ENCODE measurements around the gene RNF112. TPM values are rescaled to one million over a fixed set of nuclear protein-coding genes. Genes with fewer than 3 reads are reported as not detected.

RNF112 gene
- 1 to 10 TPM in 3 of 4 donors, under 1 TPM in 1; 0.54 to 4.2 (median 1.3) TPM for total RNA-seq

GRCh38 chr17:19410875-19411620 is at the start of gene RNF112:
Gene RNF112 (plus strand): TSS chr17:19411232. CDS start chr17:19411409, 177 bp downstream.
- H3K4me3 ChIP-seq (ENCODE audit: low read depth, poor library complexity, severe bottlenecking), result no peak within 1 kb of the TSS
- 38 to 43% methylated on average over 23 of the region's 23 CpGs for WGBS, 2 donors

GRCh38 chr17:19361326-19361725 is 49.7 kb upstream of the RNF112 start:
- intact Hi-C loops (cut with DNase I; ENCODE audit: low total_unique reads), result loop anchor here (5.0 to 10.0 kb wide), 2 partner anchors 86 to 393 kb away; no protein-coding TSS in a partner anchor
- H3K4me3 ChIP-seq (ENCODE audit: low read depth, poor library complexity, severe bottlenecking), result no peak overlapping the region

More at GRCh38 chr17:19410875-19411620, at the start of gene RNF112:
- TF ChIP-seq CTCF (IDR thresholded peaks at IDR 0.05) (no peak), POLR2A (IDR thresholded peaks at IDR 0.05) (no peak)
- intact Hi-C loops (cut with DNase I; ENCODE audit: low total_unique reads), result no loop called here
- DNase-seq (ENCODE audit: low spot score in 2 of 2), result peak in 1 of 2 donors; percentile 85

GRCh38 chr17:19361944-19362276 is 49.1 kb upstream of the RNF112 start:
- intact Hi-C loops (cut with DNase I; ENCODE audit: low total_unique reads), result loop anchor here (5.0 to 10.0 kb wide), 2 partner anchors 85 to 393 kb away; no protein-coding TSS in a partner anchor
- TF ChIP-seq POLR2A (IDR thresholded peaks at IDR 0.05) (no peak), CTCF (IDR thresholded peaks at IDR 0.05) (no peak)
- peak overlapping the region; percentile 47 for H3K4me3 ChIP-seq (ENCODE audit: low read depth, poor library complexity, severe bottlenecking)
- 15 to 37% methylated on average over 3 to 13 of the region's 16 CpGs for WGBS, 2 donors
- DNase-seq (ENCODE audit: low spot score in 2 of 2), result peak in 1 of 2 donors; percentile 92

More at GRCh38 chr17:19361326-19361725, 49.7 kb upstream of the RNF112 start:
- 69 to 78% methylated on average over 6 of the region's 6 CpGs for WGBS, 2 donors
- TF ChIP-seq POLR2A (IDR thresholded peaks at IDR 0.05) (no peak), CTCF (IDR thresholded peaks at IDR 0.05) (no peak)
- no peak for DNase-seq (ENCODE audit: low spot score in 2 of 2)

- 0 to 1% methylated on average over 20 to 66 of the region's 83 CpGs for WGBS, 2 donors
- DNase-seq (ENCODE audit: low spot score in 2 of 2), result peak; percentile 90 to 99
- H3K4me3 ChIP-seq (ENCODE audit: low read depth, poor library complexity, severe bottlenecking), result peak within 1 kb of the TSS; percentile 47
- intact Hi-C loops (cut with DNase I; ENCODE audit: low total_unique reads), result loop anchor here (5.0 to 10.0 kb wide), 2 partner anchors 85 to 392 kb away; no protein-coding TSS in a partner anchor
- TF ChIP-seq CTCF (IDR thresholded peaks at IDR 0.05) (peak in 1 of 3 donors; percentile 96), POLR2A (IDR thresholded peaks at IDR 0.05) (no peak)
Observed at GRCh38 chr17:19362277-19363113, 48.5 kb upstream of the RNF112 start, which contains the start of gene B9D1. Gene B9D1 (minus strand): TSS chr17:19362723. CDS start chr17:19362569, 154 bp downstream.

- no peak overlapping the region for H3K4me3 ChIP-seq (ENCODE audit: low read depth, poor library complexity, severe bottlenecking)
- TF ChIP-seq CTCF (IDR thresholded peaks at IDR 0.05) (no peak), POLR2A (IDR thresholded peaks at IDR 0.05) (no peak)
- no peak for DNase-seq (ENCODE audit: low spot score in 2 of 2)
- WGBS, 2 donors, result 25 to 32% methylated on average over 14 of the region's 14 CpGs
- intact Hi-C loops (cut with DNase I; ENCODE audit: low total_unique reads), result loop anchor here (5.0 to 10.0 kb wide), 2 partner anchors 84 to 392 kb away; no protein-coding TSS in a partner anchor
Observed at GRCh38 chr17:19363114-19363438, 48.0 kb upstream of the RNF112 start.

Measured in lower leg skin (tissue), 4 donors.